Activated CD8-positive, alpha-beta T cell treated with anti-CD3 and anti-CD28 coated beads, Interleukin-2, amount 10 ng/mL, durations not matched to agents 7 days and 5 days (primary cell): ENCODE results near the gene SLC38A10. TPM values are rescaled to one million over a fixed set of nuclear protein-coding genes. Genes with fewer than 3 reads are reported as not detected.
A peak's percentile ranks its signal among the peaks of the same experiment; 100 is the strongest.

Experiments used
- ATAC-seq: fragments of 150-1000 bp; cut with Tn5 transposase; one replicate; pipeline ENCODE4 v1.10.0; 2021; ENCODE audit warnings: moderate library complexity
- CTCF ChIA-PET: fragments of 350-600 bp; sonication (Branson Sonifier 250); formaldehyde crosslinking; loops from one replicate; lab custom pipeline; 2021; ENCODE audit warnings: antibody characterized with exemption; lab: Charles Lee
- POLR2A ChIA-PET: fragments of 350-600 bp; sonication (Branson Sonifier 250); formaldehyde crosslinking; loops from one replicate; lab custom pipeline; 2021; ENCODE audit warnings: antibody characterized with exemption; lab: Charles Lee
- DNase-seq: peaks from one replicate; pipeline ENCODE4 v3.0.0-alpha.2; 2020
- H3K27ac Mint-ChIP-seq: one replicate; pipeline ENCODE4 v1.8.0; 2021; ENCODE audit warnings: mild to moderate bottlenecking, mixed read lengths
- H3K27me3 Mint-ChIP-seq: one replicate; pipeline ENCODE4 v1.8.0; 2021; ENCODE audit warnings: low read depth, mixed read lengths
- H3K36me3 Mint-ChIP-seq: one replicate; pipeline ENCODE4 v1.8.0; 2021; ENCODE audit warnings: low read depth, mixed read lengths
- H3K4me1 Mint-ChIP-seq: one replicate; pipeline ENCODE4 v1.8.0; 2021; ENCODE audit warnings: low read depth, mixed read lengths
- H3K4me3 Mint-ChIP-seq: one replicate; pipeline ENCODE4 v1.8.0; 2021; ENCODE audit warnings: mild to moderate bottlenecking, mixed read lengths
- H3K9me3 Mint-ChIP-seq: one replicate; pipeline ENCODE4 v1.8.0; 2022; ENCODE audit warnings: mixed read lengths; ENCODE audit not compliant: insufficient read depth
- total RNA-seq, 2 experiments: library from RNA; stranded (reverse); gene quantifications; one replicate each; pipeline ENCODE4 v1.2.3, GENCODE V29; 2021

SLC38A10 gene
- total RNA-seq, 2 experiments from 2014 or later: 78.5 to 83.5 TPM

DNA sequence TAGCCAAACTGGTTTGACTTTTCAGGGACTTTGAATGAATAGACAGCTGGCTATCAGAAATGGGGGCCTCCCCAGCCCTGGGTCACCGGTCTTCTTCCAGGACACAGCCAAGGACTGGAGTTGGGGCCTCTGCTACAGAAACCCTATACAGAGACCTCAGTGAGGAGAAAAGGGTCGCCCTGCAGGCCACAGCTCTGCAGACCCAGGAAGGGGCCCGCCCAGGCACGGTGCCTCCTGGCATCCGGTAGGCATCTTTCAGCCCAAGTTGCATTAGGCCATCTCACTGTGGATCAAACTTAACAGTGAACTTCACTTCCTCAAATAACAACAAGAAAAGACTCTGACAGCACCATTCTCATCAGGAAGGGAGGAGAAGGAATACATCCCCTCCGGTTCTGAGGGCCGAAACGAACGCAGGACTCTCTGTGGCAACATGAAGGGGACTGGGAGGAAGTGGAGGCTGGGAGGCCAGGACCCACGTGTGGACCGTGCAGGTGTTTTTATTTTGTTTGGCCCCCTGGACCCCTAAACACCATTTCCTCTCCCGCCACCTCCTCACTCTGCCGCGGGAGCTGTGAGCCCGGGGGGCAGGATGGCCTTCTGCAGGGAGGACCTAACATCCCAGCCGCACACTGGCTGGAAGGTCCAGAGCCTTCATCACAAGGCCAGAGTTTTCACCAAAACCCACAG is 7.2 kb downstream of the SLC38A10 start:
- POLR2A ChIA-PET: no interaction called here
- CTCF ChIA-PET: interaction anchor here (1.1 kb wide), 1 partner anchor 197 kb away, joined by 4 read pairs; no protein-coding TSS in a partner anchor
- ATAC-seq (no peak), DNase-seq (no peak)
- Mint-ChIP-seq H3K4me3 (no peak overlapping the region), H3K27ac (peak overlapping the region; percentile 86), H3K27me3 (no peaks in the 10 kb centered on the region), H3K36me3 (peaks cover 42% of the 10 kb centered on the region), H3K9me3 (no peaks in the 10 kb centered on the region), H3K4me1 (peaks cover 55% of the 10 kb centered on the region)

DNA sequence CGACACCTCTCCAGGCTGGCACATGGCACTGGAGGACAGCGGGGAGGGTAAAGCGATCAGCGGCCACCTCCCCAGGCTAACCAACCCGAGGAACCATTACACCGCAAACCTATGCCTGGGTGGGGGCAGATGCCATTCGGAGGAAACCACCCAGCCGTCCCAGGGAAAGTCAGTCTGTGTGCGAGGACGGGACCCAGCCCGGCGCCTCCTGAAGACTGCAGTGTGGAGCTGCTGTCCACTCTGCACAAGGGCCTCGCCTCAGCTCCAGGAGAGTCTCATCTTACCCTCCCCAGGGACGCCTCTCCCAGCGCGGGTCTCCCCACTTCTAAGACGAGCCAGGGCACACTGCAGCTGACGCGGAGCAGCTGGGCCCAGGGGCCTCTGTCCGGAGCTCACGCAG is 8.0 kb downstream of the SLC38A10 start:
- H3K4me1 Mint-ChIP-seq: peaks cover 52% of the 10 kb centered on the region

GRCh38 chr17:81286491-81287145 is 8.5 kb downstream of the SLC38A10 start:
- ChIA-PET POLR2A (interaction anchor here (2.2 kb wide), 1 partner anchor 9 kb away, joined by 10 read pairs; the partner anchor contains the start of gene SLC38A10), CTCF (interaction anchor here (2.3 kb wide), 1 partner anchor 198 kb away, joined by 6 read pairs; no protein-coding TSS in a partner anchor)
- Mint-ChIP-seq H3K4me3 (peak overlapping the region; percentile 79), H3K27me3 (no peaks in the 10 kb centered on the region), H3K4me1 (peaks cover 50% of the 10 kb centered on the region), H3K36me3 (peaks cover 41% of the 10 kb centered on the region), H3K27ac (peak overlapping the region; percentile 86), H3K9me3 (no peaks in the 10 kb centered on the region)
- ATAC-seq (no peak), DNase-seq (no peak)

More for the DNA sequence above, 8.0 kb downstream of the SLC38A10 start:
- ATAC-seq: no peak
- Mint-ChIP-seq H3K36me3 (peaks cover 42% of the 10 kb centered on the region), H3K4me3 (no peak overlapping the region), H3K9me3 (no peaks in the 10 kb centered on the region), H3K27ac (peak overlapping the region; percentile 86), H3K27me3 (no peaks in the 10 kb centered on the region)
- DNase-seq: no peak
- CTCF ChIA-PET: no interaction called here
- POLR2A ChIA-PET: no interaction called here

- Mint-ChIP-seq H3K9me3 (no peaks in the 10 kb centered on the region), H3K4me3 (peak overlapping the region; percentile 79), H3K27ac (peak overlapping the region; percentile 86), H3K27me3 (no peaks in the 10 kb centered on the region), H3K4me1 (peaks cover 46% of the 10 kb centered on the region), H3K36me3 (peaks cover 41% of the 10 kb centered on the region)
- ChIA-PET CTCF (interaction anchor here (1.1 to 2.3 kb wide), 2 partner anchors 9 to 199 kb away, joined by 3 to 6 read pairs; partner anchors contain the start of gene SLC38A10), POLR2A (interaction anchor here (2.2 kb wide), 1 partner anchor 9 kb away, joined by 10 read pairs; the partner anchor contains the start of gene SLC38A10)
- ATAC-seq (no peak), DNase-seq (no peak)
Observed at GRCh38 chr17:81285894-81286293, 9.2 kb downstream of the SLC38A10 start.

- Mint-ChIP-seq H3K27me3 (no peaks in the 10 kb centered on the region), H3K36me3 (peaks cover 42% of the 10 kb centered on the region), H3K4me1 (peaks cover 46% of the 10 kb centered on the region), H3K4me3 (peak overlapping the region; percentile 79), H3K27ac (peak overlapping the region; percentile 86), H3K9me3 (no peaks in the 10 kb centered on the region)
- CTCF ChIA-PET: interaction anchor here (1.1 to 2.3 kb wide), 2 partner anchors 10 to 200 kb away, joined by 3 to 6 read pairs; partner anchors contain the start of gene SLC38A10
- POLR2A ChIA-PET: interaction anchor here (0.5 to 2.2 kb wide), 4 partner anchors 10 to 979 kb away, joined by 3 to 10 read pairs (median 3); partner anchors contain the start of genes SLC38A10 and TEPSIN
- DNase-seq (peak; percentile 71), ATAC-seq (peak; percentile 89)
Observed at GRCh38 chr17:81285179-81285878, 9.8 kb downstream of the SLC38A10 start.

- Mint-ChIP-seq H3K27me3 (no peaks in the 10 kb centered on the region), H3K36me3 (peaks cover 37% of the 10 kb centered on the region), H3K9me3 (no peaks in the 10 kb centered on the region), H3K27ac (no peak overlapping the region), H3K4me1 (peaks cover 38% of the 10 kb centered on the region), H3K4me3 (no peak overlapping the region)
- DNase-seq (no peak), ATAC-seq (no peak)
- CTCF ChIA-PET: no interaction called here
- POLR2A ChIA-PET: interaction anchor here (0.6 kb wide), 1 partner anchor 178 kb away, joined by 3 read pairs; no protein-coding TSS in a partner anchor
Observed at GRCh38 chr17:81282876-81283275, 12.2 kb downstream of the SLC38A10 start.

- Mint-ChIP-seq H3K27ac (no peak overlapping the region), H3K4me3 (no peak overlapping the region), H3K27me3 (no peaks in the 10 kb centered on the region), H3K4me1 (peaks cover 31% of the 10 kb centered on the region), H3K9me3 (no peaks in the 10 kb centered on the region), H3K36me3 (peaks cover 37% of the 10 kb centered on the region)
- no peak for ATAC-seq
- ChIA-PET POLR2A (no interaction called here), CTCF (interaction anchor here (0.6 kb wide), 1 partner anchor 10 kb away, joined by 4 read pairs; no protein-coding TSS in a partner anchor)
- no peak for DNase-seq
Observed at GRCh38 chr17:81282141-81282540, 13.0 kb downstream of the SLC38A10 start.

DNA sequence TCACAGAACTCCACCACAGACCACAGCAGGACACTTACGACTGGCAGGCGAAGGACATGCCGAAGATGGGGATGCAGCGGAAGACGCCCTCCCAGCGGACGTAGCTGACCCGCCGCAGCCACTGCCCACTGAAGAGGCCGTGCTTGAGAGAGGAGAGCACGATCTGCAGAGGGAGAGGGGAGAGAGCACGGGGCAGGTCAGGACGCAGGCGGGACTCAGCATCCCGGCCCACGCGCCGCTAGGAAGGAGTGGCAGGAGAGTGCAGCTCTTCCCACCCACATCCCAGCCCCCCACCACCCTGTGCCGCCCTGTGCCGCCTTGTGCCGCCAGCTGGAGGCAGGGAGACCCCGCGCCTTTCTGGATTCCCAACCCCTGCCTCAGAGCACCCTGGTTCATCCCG is 14.5 kb downstream of the SLC38A10 start:
- H3K36me3 Mint-ChIP-seq: peaks cover 47% of the 10 kb centered on the region
- CTCF ChIA-PET: no interaction called here
- POLR2A ChIA-PET: no interaction called here
- H3K27me3 Mint-ChIP-seq: no peaks in the 10 kb centered on the region
- no peaks in the 10 kb centered on the region for H3K9me3 Mint-ChIP-seq
- no peak for ATAC-seq
- no peak overlapping the region for H3K4me3 Mint-ChIP-seq
- peaks cover 15% of the 10 kb centered on the region for H3K4me1 Mint-ChIP-seq
- DNase-seq: no peak
- no peak overlapping the region for H3K27ac Mint-ChIP-seq

- CTCF ChIA-PET: no interaction called here
- H3K4me3 Mint-ChIP-seq: no peak overlapping the region
- DNase-seq (no peak), ATAC-seq (no peak)
- peaks cover 43% of the 10 kb centered on the region for H3K36me3 Mint-ChIP-seq
- H3K27me3 Mint-ChIP-seq: no peaks in the 10 kb centered on the region
- peaks cover 5% of the 10 kb centered on the region for H3K4me1 Mint-ChIP-seq
- H3K9me3 Mint-ChIP-seq: no peaks in the 10 kb centered on the region
- no peak overlapping the region for H3K27ac Mint-ChIP-seq
- POLR2A ChIA-PET: interaction anchor here (1.2 kb wide), 1 partner anchor 16 kb away, joined by 3 read pairs; no protein-coding TSS in a partner anchor
Observed at GRCh38 chr17:81279278-81280275, 15.5 kb downstream of the SLC38A10 start.

DNA sequence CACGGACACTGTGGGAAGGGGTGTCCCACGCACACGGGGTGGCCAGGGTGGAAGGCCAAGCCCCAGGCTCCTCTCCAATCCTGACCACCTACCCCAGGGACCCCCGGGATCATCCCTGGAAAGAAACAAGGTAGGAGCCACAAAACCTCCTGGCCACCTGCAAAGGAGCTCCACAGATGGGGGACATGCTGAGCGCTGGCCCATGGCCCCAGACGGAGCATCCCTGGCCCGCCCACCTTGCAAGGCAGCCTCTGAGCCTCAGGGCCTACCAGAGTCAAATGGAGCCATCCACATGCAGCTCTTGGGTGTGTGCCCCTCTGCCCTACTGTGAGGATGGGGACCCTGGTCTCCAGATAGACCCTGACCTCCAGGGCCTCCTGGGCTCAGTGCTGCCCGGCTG is 16.3 kb downstream of the SLC38A10 start:
- Mint-ChIP-seq H3K4me3 (no peak overlapping the region), H3K27me3 (no peaks in the 10 kb centered on the region), H3K27ac (no peak overlapping the region), H3K4me1 (no peaks in the 10 kb centered on the region), H3K9me3 (no peaks in the 10 kb centered on the region), H3K36me3 (peaks cover 39% of the 10 kb centered on the region)
- ATAC-seq (no peak), DNase-seq (no peak)
- CTCF ChIA-PET: no interaction called here
- POLR2A ChIA-PET: interaction anchor here (1.2 kb wide), 1 partner anchor 17 kb away, joined by 3 read pairs; no protein-coding TSS in a partner anchor
